Mammary epithelial cell (primary cell): ENCODE results near the gene MRI1.

Experiments used
- EZH2 ChIP-seq: IDR thresholded peaks from 2 replicates; pipeline ENCODE4 v1.6.1; 2012; ENCODE audit warnings: low read length, inconsistent platforms, borderline replicate concordance
- TF ChIP-seq, protein P1 (sequence below), 2 donors: IDR thresholded peaks in 1 of 2; conservative IDR thresholded peaks in 1 of 2; 2 replicates each; pipeline ENCODE4 v1.5.1; 2011 to 2012; ENCODE audit warnings: inconsistent platforms in 2 of 2, low read length in 2 of 2, mild to moderate bottlenecking in 2 of 2, control low read depth in 1 of 2, low read depth in 1 of 2; ENCODE audit not compliant: insufficient read depth in 1 of 2; ENCODE audit errors: extremely low read depth in 1 of 2

DNA sequence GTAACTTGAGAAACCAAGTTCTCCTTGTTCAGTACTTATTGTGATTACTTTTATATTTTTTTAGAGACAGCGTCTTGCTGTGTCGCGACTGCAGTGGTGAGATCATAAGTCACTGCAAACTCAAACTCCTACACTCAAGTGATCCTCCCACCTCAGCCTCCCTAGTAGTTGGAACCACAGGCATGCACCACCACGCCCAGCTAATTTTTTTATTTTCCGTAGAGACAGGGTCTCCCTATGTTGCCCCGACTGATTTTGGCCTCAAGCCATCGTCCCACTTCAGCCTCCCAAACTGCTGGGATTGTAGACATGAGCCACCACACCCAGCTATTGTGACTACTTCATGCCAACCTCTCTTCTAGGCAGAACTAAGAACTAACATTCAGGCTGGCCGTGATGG, 18.2 kb downstream of the MRI1 start:
- TF ChIP-seq EZH2 = no peak
- TF ChIP-seq, protein P1, sequence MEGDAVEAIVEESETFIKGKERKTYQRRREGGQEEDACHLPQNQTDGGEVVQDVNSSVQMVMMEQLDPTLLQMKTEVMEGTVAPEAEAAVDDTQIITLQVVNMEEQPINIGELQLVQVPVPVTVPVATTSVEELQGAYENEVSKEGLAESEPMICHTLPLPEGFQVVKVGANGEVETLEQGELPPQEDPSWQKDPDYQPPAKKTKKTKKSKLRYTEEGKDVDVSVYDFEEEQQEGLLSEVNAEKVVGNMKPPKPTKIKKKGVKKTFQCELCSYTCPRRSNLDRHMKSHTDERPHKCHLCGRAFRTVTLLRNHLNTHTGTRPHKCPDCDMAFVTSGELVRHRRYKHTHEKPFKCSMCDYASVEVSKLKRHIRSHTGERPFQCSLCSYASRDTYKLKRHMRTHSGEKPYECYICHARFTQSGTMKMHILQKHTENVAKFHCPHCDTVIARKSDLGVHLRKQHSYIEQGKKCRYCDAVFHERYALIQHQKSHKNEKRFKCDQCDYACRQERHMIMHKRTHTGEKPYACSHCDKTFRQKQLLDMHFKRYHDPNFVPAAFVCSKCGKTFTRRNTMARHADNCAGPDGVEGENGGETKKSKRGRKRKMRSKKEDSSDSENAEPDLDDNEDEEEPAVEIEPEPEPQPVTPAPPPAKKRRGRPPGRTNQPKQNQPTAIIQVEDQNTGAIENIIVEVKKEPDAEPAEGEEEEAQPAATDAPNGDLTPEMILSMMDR (conservative IDR thresholded peaks at IDR 0.05 in 1 of 2, IDR thresholded peaks at IDR 0.05 in 1 of 2; ENCODE audit: extremely low read depth in 1 of 2, insufficient read depth in 1 of 2, low read depth in 1 of 2, low read length in 2 of 2) = no peak
